ENCODE results near the gene GIT2.
A peak's percentile ranks its signal among the peaks of the same experiment; 100 is the strongest.

Gene GIT2

DNA sequence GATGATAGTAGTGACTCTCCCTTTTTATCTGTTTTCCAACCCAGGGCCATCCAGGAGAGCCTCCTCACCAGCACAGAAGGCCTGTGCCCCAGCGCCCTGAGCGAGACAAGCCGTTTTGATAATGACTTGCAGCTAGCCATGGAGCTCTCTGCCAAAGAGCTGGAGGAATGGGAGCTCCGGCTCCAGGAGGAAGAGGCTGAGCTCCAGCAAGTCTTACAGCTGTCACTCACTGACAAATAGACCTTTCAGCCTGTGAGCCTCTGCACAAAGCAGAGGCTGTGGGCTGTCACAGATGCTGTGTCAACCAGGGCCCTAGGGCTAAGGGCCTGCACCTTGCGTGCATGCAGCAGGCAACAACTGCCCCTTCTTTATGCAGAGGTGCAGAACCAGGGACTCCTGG lies 41.1 kb upstream of the GIT2 start:
- H4K8ac ChIP-seq (ENCODE audit: low read length): no peak overlapping the region
- no peak overlapping the region for H2BK15ac ChIP-seq (ENCODE audit: low read depth, poor library complexity, severe bottlenecking)
- peak overlapping the region in 1 of 2 experiments; percentile 45 for H2BK12ac ChIP-seq (ENCODE audit: low read length in 2 of 2)

DNA sequence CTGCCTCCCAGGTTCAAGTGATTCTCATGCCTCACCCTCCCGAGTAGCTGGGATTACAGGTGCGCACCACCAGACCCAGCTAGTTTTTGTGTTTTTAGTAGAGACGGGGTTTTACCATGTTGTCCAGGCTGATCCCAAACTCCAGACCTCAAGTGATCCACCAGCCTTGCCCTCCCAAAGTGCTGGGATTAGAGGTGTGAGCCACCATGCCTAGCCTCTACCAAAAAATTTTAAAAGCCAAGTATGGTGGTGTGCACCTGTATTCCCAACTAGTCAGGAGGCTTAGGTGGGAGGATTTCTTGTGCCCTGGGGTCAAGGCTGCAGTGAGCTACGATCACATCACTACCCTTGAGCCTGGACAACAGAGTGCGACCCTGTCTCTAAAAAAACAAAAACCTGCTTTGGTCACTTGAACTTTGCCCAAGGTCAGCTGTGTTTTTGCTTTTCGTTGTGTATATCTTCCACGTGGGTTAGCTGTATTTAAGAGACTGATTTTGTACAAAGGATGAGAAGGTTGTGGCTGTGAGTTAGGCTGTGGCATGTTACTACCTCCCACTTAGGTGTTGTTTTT lies 39.5 kb upstream of the GIT2 start:
- Histone ChIP-seq H3K4ac (ENCODE audit: low read depth in 1 of 2, low read length in 2 of 2) (no peak overlapping the region), H3K36me3 (ENCODE audit: control insufficient read depth in 1 of 2, insufficient read depth in 2 of 2, low read depth in 1 of 2, low read length in 2 of 2) (peaks cover 25 to 73% of the 10 kb centered on the region in 2 experiments), H3K14ac (ENCODE audit: low read length in 2 of 2) (no peak overlapping the region), H3K4me1 (ENCODE audit: control insufficient read depth, insufficient read depth, low read depth, low read length) (peaks cover 3% of the 10 kb centered on the region), H3K9me3 (ENCODE audit: control insufficient read depth, low read length) (no peaks in the 10 kb centered on the region), H4K8ac (ENCODE audit: low read length) (no peak overlapping the region), H3K4me2 (ENCODE audit: low read length, poor library complexity, severe bottlenecking) (no peak overlapping the region), H3K23ac (ENCODE audit: low read length in 2 of 2) (no peak overlapping the region), H3K4me3 (ENCODE audit: insufficient read depth in 1 of 2, low read depth in 1 of 2, low read length in 2 of 2) (no peak overlapping the region), H3K27ac (ENCODE audit: low read length, poor library complexity, severe bottlenecking) (no peak overlapping the region), H2AK5ac (ENCODE audit: low read length, severe bottlenecking) (no peak overlapping the region), H3K18ac (ENCODE audit: low read depth in 1 of 2, low read length in 2 of 2) (no peak overlapping the region), H2BK5ac (ENCODE audit: low read depth, low read length, poor library complexity, severe bottlenecking) (no peak overlapping the region), H2BK15ac (ENCODE audit: low read depth, poor library complexity, severe bottlenecking) (no peak overlapping the region), H3K9ac (ENCODE audit: low read length) (no peak overlapping the region), H2BK120ac (ENCODE audit: low read depth, low read length) (no peak overlapping the region), H2BK12ac (ENCODE audit: low read length in 2 of 2) (no peak overlapping the region), H3K27me3 (ENCODE audit: control insufficient read depth in 1 of 2, insufficient read depth in 1 of 2, low read length in 2 of 2) (no peaks in the 10 kb centered on the region), H4K91ac (ENCODE audit: low read length) (no peak overlapping the region), H2AFZ (ENCODE audit: low read depth, low read length) (no peak overlapping the region), H3K79me1 (replicated peaks; ENCODE audit: low read length, poor library complexity, severe bottlenecking) (peaks cover 26% of the 10 kb centered on the region)
- DNase-seq: no peak
- WGBS: 97% methylated on average over 6 of the region's 7 CpGs

More for the DNA sequence above, 41.1 kb upstream of the GIT2 start:
- Histone ChIP-seq H2BK120ac (ENCODE audit: low read depth, low read length) (no peak overlapping the region), H3K4me2 (ENCODE audit: low read length, poor library complexity, severe bottlenecking) (no peak overlapping the region), H3K4me1 (ENCODE audit: control insufficient read depth, insufficient read depth, low read depth, low read length) (peaks cover 3% of the 10 kb centered on the region), H3K14ac (ENCODE audit: low read length in 2 of 2) (no peak overlapping the region), H3K18ac (ENCODE audit: low read depth in 1 of 2, low read length in 2 of 2) (no peak overlapping the region), H3K27ac (ENCODE audit: low read length, poor library complexity, severe bottlenecking) (no peak overlapping the region), H2AK5ac (ENCODE audit: low read length, severe bottlenecking) (no peak overlapping the region), H2BK5ac (ENCODE audit: low read depth, low read length, poor library complexity, severe bottlenecking) (no peak overlapping the region), H3K4me3 (ENCODE audit: insufficient read depth in 1 of 2, low read depth in 1 of 2, low read length in 2 of 2) (no peak overlapping the region), H3K9ac (ENCODE audit: low read length) (no peak overlapping the region), H2AFZ (ENCODE audit: low read depth, low read length) (no peak overlapping the region), H3K79me1 (replicated peaks; ENCODE audit: low read length, poor library complexity, severe bottlenecking) (peaks cover 32% of the 10 kb centered on the region), H3K23ac (ENCODE audit: low read length in 2 of 2) (peak overlapping the region in 1 of 2 experiments; percentile 66), H3K9me3 (ENCODE audit: control insufficient read depth, low read length) (no peaks in the 10 kb centered on the region), H3K27me3 (ENCODE audit: control insufficient read depth in 1 of 2, insufficient read depth in 1 of 2, low read length in 2 of 2) (no peaks in the 10 kb centered on the region), H3K36me3 (ENCODE audit: control insufficient read depth in 1 of 2, insufficient read depth in 2 of 2, low read depth in 1 of 2, low read length in 2 of 2) (peaks cover 30 to 74% of the 10 kb centered on the region in 2 experiments), H4K91ac (ENCODE audit: low read length) (no peak overlapping the region), H3K4ac (ENCODE audit: low read depth in 1 of 2, low read length in 2 of 2) (no peak overlapping the region)
- DNase-seq: no peak
- WGBS: 97% methylated on average over 5 of the region's 5 CpGs

DNA sequence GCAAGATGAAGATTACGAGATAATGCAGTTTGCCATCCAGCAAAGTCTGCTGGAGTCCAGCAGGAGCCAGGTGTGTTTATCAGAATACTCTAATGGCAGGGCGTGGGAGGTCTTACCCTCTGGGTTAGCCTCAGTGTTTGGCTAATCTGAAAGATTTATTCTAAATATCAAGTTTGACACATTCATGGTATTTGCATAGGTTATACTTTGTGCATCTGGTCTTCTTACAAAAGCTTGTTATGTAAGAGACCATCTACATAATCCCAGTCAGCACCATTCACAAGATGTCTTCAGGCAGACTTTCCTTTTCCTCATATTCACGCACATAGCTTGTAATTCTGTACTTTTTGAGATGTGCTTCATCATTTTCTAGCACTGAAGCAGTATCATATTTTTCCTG lies 37.7 kb upstream of the GIT2 start:
- Histone ChIP-seq H3K27me3 (ENCODE audit: control insufficient read depth in 1 of 2, insufficient read depth in 1 of 2, low read length in 2 of 2) (no peaks in the 10 kb centered on the region), H3K9me3 (ENCODE audit: control insufficient read depth, low read length) (no peaks in the 10 kb centered on the region), H3K4me3 (ENCODE audit: insufficient read depth in 1 of 2, low read depth in 1 of 2, low read length in 2 of 2) (no peak overlapping the region), H3K14ac (ENCODE audit: low read length in 2 of 2) (no peak overlapping the region), H2BK120ac (ENCODE audit: low read depth, low read length) (no peak overlapping the region), H2BK15ac (ENCODE audit: low read depth, poor library complexity, severe bottlenecking) (no peak overlapping the region), H2BK12ac (ENCODE audit: low read length in 2 of 2) (no peak overlapping the region), H3K36me3 (ENCODE audit: control insufficient read depth in 1 of 2, insufficient read depth in 2 of 2, low read depth in 1 of 2, low read length in 2 of 2) (peaks cover 28 to 82% of the 10 kb centered on the region in 2 experiments), H2BK5ac (ENCODE audit: low read depth, low read length, poor library complexity, severe bottlenecking) (no peak overlapping the region), H3K23ac (ENCODE audit: low read length in 2 of 2) (no peak overlapping the region), H3K18ac (ENCODE audit: low read depth in 1 of 2, low read length in 2 of 2) (no peak overlapping the region), H3K4ac (ENCODE audit: low read depth in 1 of 2, low read length in 2 of 2) (no peak overlapping the region), H2AK5ac (ENCODE audit: low read length, severe bottlenecking) (no peak overlapping the region), H4K8ac (ENCODE audit: low read length) (no peak overlapping the region), H3K27ac (ENCODE audit: low read length, poor library complexity, severe bottlenecking) (no peak overlapping the region), H3K9ac (ENCODE audit: low read length) (no peak overlapping the region), H3K79me1 (replicated peaks; ENCODE audit: low read length, poor library complexity, severe bottlenecking) (peaks cover 24% of the 10 kb centered on the region), H3K4me2 (ENCODE audit: low read length, poor library complexity, severe bottlenecking) (no peak overlapping the region), H2AFZ (ENCODE audit: low read depth, low read length) (no peak overlapping the region), H3K4me1 (ENCODE audit: control insufficient read depth, insufficient read depth, low read depth, low read length) (no peaks in the 10 kb centered on the region), H4K91ac (ENCODE audit: low read length) (no peak overlapping the region)
- 97% methylated on average over 2 of the region's 3 CpGs for WGBS
- no peak for DNase-seq

DNA sequence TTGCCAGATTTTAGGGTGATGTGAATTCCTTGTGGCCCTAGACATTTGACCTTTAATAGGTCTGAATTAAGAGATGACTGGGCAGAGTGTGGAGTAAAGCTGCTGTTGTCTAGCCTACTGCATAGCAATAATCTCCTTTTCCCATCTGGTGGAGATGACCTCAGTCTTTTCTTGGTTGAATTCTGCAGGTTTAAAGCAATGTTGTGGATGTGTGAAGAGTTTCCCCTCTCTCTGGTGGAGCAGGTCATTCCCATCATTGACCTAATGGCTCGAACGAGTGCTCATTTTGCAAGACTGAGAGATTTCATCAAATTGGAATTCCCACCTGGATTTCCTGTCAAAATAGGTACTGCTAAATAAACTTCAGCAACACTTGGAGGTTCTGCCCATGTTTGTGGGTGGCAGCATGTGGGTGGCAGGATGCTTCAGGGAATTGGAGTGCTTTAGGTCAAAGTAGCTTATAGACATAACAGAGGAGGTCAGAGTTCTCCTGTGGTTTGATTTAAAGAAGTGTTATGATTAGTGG lies 33.2 kb upstream of the GIT2 start:
- Histone ChIP-seq H2BK5ac (ENCODE audit: low read depth, low read length, poor library complexity, severe bottlenecking) (no peak overlapping the region), H3K27me3 (ENCODE audit: control insufficient read depth in 1 of 2, insufficient read depth in 1 of 2, low read length in 2 of 2) (no peaks in the 10 kb centered on the region), H2AK5ac (ENCODE audit: low read length, severe bottlenecking) (no peak overlapping the region), H3K4me1 (ENCODE audit: control insufficient read depth, insufficient read depth, low read depth, low read length) (peaks cover 3% of the 10 kb centered on the region), H4K8ac (ENCODE audit: low read length) (no peak overlapping the region), H2BK15ac (ENCODE audit: low read depth, poor library complexity, severe bottlenecking) (no peak overlapping the region), H3K36me3 (ENCODE audit: control insufficient read depth in 1 of 2, insufficient read depth in 2 of 2, low read depth in 1 of 2, low read length in 2 of 2) (peaks cover 14 to 71% of the 10 kb centered on the region in 2 experiments), H3K18ac (ENCODE audit: low read depth in 1 of 2, low read length in 2 of 2) (no peak overlapping the region), H4K91ac (ENCODE audit: low read length) (no peak overlapping the region), H3K79me1 (replicated peaks; ENCODE audit: low read length, poor library complexity, severe bottlenecking) (peaks cover 3% of the 10 kb centered on the region), H2BK120ac (ENCODE audit: low read depth, low read length) (no peak overlapping the region), H3K27ac (ENCODE audit: low read length, poor library complexity, severe bottlenecking) (no peak overlapping the region), H2BK12ac (ENCODE audit: low read length in 2 of 2) (no peak overlapping the region), H3K23ac (ENCODE audit: low read length in 2 of 2) (no peak overlapping the region), H3K9ac (ENCODE audit: low read length) (no peak overlapping the region), H3K4me3 (ENCODE audit: insufficient read depth in 1 of 2, low read depth in 1 of 2, low read length in 2 of 2) (no peak overlapping the region), H3K4me2 (ENCODE audit: low read length, poor library complexity, severe bottlenecking) (no peak overlapping the region), H3K14ac (ENCODE audit: low read length in 2 of 2) (no peak overlapping the region), H3K9me3 (ENCODE audit: control insufficient read depth, low read length) (no peaks in the 10 kb centered on the region), H3K4ac (ENCODE audit: low read depth in 1 of 2, low read length in 2 of 2) (no peak overlapping the region), H2AFZ (ENCODE audit: low read depth, low read length) (no peak overlapping the region)
- no peak for DNase-seq
- WGBS: no CpG with 5 or more reads among the region's 2 CpGs
